Adipose tissue (tissue), 3 donors: ENCODE results near the gene WDR53. TPM values are rescaled to one million over a fixed set of nuclear protein-coding genes. Genes with fewer than 3 reads are reported as not detected.
"Not testable (repeated sequence)": the region's sequence is repeated elsewhere in the genome, so short reads cannot be mapped to it uniquely, and the experiment has no call there.

ENCODE experiments used
- H3K27ac ChIP-seq: one replicate; pipeline ENCODE4 v1.5.1; 2013; ENCODE audit warnings: low read depth, low read length
- WGBS, 3 donors: extraction: QIAGEN DNeasy Blood & Tissue Kit; methylation state at CpG; one replicate each; pipeline ENCODE4 v1.1.7; 2013; 5-methylcytosine and 5-hydroxymethylcytosine counted together
- polyA plus RNA-seq, 3 donors: library from polyadenylated mRNA; stranded (reverse); fragments of 200-250 nt; gene quantifications; one replicate each; pipeline ENCODE4 v1.2.3, GENCODE V29; 2013
- donor health status: healthy with polysubstance abuse.
- donor health status: Bipolar disorder and iron deficiency.
- donor health status: healthy.

WDR53 gene
- polyA plus RNA-seq, 3 donors, result 3.5 to 9.8 (median 8.5) TPM

DNA sequence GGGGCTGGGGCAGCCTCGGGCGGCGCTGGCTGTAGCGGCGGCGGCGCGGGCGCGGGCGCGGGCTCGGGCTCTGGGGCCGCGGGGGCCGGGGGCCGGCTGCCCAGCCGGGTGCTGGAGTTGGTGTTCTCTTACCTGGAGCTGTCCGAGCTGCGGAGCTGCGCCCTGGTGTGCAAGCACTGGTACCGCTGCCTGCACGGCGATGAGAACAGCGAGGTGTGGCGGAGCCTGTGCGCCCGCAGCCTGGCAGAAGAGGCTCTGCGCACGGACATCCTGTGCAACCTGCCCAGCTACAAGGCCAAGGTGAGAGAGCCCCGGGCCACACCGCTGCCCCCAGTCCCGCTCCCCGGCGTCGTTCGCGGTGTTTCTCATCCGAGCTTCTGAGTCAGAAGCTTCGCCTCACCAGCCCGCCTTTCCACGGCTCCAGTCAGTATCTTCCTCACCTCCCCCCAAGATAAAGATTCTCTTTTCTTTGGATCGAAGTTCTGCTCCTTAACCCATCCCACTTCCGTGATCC is 706 bp upstream of the WDR53 start:
- H3K27ac ChIP-seq, result peak overlapping the region; percentile 58
- WGBS, 3 donors, result 0 to 1% (median 0%) methylated on average over 37 to 44 of the region's 44 CpGs

DNA sequence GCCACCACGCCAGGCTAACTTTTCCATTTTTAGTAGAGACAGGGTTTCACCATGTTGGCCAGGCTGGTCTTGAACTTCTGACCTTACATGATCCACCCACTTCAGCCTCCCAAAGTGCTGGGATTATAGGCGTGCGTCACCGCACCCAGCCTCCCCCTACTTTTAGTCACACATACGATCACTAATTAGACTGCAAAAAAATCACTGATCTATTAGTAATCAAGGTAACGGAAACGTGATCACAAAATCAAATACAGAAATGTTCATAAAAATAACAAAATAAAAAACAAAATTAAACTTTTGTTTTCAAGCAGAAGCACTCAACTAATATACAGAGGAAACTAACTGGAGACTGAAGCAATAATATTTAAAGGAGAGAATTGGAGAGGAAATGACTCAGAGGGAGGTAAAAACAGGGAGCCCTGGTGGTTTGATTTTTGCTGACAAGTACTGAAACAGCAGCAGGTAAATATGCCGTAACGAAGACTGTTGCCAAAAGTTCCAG is 4.6 kb downstream of the WDR53 start:
- H3K27ac ChIP-seq, result no peak overlapping the region
- WGBS, 3 donors, result 79 to 84% (median 82%) methylated on average over 9 of the region's 9 CpGs

DNA sequence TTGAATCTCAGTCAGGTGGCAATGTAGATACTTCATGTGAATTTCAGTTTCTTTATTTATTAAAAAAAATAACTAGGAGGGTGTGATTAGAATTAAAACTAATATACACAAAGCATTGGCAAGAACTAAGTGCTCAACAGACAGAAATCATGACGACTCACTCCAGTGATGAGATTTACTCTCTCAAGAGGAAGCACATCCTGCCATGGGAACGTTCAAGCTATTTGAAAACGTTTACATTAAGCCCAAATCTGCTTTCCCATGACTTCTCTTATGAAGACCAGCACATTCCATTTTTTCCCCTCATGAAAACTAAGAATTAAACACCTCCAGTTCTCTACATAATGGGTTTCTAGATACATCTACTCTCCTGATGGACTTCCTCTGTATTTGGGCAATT is 8.5 kb downstream of the WDR53 start:
- H3K27ac ChIP-seq, result no peak overlapping the region
- whole genome bisulfite sequencing, 3 donors, result 32 to 60% (median 42%) methylated on average over 3 of the region's 3 CpGs

DNA sequence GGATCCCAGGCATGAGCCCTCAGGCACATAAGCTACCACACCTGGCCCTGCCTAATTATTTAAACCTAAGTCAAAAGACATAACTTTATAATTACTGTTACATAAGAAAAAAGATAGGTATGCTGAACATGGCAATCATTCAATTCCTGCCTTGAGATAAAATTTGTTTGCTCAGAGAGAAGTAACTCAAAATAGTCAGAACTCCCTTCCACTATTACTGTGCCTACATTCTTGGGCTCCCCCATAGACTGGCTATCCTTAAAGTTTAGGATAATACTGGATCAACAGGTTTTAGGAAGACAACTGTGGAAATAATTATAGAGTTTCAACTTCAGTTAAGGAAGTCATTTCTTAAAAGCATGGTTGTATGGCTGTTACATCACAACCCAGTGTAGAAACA is 9.9 kb downstream of the WDR53 start:
- H3K27ac ChIP-seq, result no peak overlapping the region

DNA sequence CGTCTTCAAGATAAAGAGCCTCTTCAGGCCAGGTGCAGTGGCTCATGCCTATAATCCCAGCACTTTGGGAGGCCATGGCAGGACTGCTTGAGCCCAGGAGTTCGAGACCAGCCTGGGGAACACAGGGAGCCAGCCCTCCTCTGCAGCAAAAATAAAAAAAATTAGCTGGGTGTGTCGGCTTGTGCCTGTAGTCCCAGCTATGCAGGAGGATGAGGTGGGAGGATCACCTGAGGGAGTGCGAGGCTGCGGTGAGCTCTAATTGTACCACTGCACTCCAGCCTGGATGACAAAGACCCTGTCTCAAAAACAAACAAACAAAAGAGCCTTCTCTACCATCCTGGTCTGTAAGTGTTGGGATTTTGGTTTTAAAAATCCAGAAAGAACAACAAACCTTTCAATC is 11.1 kb downstream of the WDR53 start:
- 84 to 93% (median 85%) methylated on average over 5 of the region's 5 CpGs for WGBS, 3 donors

DNA sequence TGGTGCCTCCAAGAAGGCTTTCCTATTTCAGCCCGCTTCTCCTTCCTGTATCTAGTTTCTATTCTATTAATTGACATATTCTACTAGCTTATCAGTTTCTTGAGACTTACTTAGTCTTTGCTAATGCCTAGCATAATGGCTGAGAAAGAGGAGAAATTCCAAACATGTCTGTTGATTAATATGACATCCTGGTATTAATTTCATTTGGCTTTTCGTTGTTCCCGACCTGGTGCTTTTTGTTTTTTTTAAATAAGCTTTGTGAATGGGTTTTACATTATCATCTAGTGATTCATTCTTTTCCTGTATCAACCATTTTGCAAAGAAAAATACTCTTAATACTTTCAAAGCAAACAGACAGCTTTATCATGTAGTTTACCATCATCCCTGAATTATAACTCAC is 13.1 kb downstream of the WDR53 start:
- WGBS, 3 donors, result 75 to 86% (median 79%) methylated on average over 3 of the region's 3 CpGs
- no peak overlapping the region for H3K27ac ChIP-seq

More for the DNA sequence above, 11.1 kb downstream of the WDR53 start:
- no peak overlapping the region for H3K27ac ChIP-seq

DNA sequence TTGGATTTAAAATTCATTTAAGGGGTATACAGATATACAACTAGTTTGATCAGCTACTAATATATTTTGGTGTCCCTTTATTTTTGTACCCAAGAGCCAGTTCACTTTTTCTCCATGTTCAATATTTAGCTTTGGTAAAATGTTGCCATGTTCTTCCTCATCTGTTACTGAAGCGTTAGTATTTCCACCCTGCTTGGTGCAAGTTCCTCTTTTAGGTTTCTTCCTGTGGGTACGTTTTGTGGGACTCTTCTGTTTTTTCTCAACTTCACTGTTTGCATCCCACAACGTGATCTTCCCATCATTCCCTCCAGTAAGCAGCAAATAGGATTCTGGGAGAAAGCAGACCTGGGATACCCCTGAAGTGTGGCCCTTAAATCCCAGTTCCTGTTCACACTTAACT is 14.1 kb downstream of the WDR53 start:
- H3K27ac ChIP-seq, result no peak overlapping the region
- WGBS, 3 donors, result 46 to 68% (median 47%) methylated on average over 3 of the region's 3 CpGs

DNA sequence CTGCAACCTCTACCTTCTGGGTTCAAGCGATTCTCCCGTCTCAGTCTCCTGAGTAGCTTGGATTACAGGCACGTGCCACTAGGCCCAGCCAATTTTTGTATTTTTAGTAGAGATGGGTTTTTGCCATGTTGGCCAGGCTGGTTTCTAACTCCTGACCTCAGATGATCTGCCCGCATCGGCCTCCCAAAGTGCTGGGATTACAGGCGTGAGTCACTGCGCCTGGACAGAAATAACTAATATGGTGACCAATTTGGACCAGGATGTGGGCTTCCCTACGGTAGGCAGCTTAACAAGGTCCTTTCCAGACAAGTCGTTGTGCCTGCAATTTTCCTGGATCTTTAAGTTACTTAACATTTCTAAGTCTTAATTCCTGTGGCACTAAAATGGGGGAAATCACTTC is 14.8 kb downstream of the WDR53 start:
- no peak overlapping the region for H3K27ac ChIP-seq
- 93 to 94% (median 94%) methylated on average over 9 of the region's 9 CpGs for WGBS, 3 donors

DNA sequence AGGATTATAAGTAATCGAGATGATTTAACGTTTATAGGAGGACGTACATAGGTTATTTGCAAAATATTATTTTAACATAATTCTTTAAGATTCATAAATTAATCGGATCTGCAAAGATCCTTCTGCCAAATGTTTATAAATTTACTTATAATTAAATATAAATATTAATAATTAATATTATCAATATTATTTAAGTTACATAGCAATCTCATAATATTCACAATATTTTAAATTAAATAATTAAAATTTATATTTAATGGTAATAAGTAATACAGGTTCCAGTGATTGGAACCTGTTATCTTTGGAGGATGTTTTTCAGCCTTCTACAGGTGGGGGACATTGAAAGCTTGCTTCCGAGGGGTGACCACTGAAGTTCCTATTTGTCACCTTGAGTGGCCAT is 16.1 kb downstream of the WDR53 start:
- WGBS, 3 donors, result 96 to 98% (median 97%) methylated on average over 5 of the region's 5 CpGs
- H3K27ac ChIP-seq, result no peak overlapping the region

DNA sequence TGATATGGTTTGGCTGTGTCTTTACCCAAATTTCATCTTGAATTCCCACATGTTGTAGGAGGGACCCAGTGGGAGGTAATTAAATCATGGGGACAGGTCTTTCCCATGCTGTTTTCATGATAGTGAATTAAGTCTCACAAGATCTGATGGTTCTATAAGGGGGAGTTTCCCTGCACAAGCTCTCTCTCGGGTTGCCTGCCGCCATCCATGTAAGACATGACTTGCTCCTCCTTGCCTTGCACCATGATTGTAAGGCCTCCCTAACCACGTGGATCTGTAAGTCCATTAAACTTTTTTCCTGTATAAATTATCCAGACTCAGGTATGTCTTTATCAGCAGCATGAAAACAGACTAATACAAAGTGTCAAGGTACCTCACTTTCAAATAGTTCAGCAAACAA is 18.2 kb downstream of the WDR53 start:
- H3K27ac ChIP-seq, result not testable (repeated sequence)
- 83 to 90% (median 83%) methylated on average over 3 of the region's 3 CpGs for WGBS, 3 donors

DNA sequence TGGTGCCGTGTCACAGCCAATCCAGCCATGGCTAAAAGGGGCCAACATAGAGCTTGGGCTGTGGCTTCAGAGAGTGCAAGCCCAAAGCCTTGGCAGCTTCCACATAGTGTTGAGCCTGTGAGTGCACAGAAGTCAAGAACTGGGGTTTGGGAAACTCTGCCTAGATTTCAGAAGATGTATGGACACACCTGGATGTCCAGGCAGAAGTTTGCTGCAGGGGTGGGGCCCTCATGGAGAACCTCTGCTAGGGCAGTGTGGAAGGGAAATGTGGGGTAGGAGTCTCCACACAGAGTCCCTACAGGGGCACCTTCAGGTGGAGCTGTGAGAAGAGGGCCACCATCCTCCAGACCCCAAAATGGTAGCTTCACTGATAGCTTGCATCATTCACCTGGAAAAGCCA is 19.0 kb downstream of the WDR53 start:
- H3K27ac ChIP-seq, result not testable (repeated sequence)
- WGBS, 3 donors, result 89 to 100% (median 97%) methylated on average over 1 of the region's 1 CpG

DNA sequence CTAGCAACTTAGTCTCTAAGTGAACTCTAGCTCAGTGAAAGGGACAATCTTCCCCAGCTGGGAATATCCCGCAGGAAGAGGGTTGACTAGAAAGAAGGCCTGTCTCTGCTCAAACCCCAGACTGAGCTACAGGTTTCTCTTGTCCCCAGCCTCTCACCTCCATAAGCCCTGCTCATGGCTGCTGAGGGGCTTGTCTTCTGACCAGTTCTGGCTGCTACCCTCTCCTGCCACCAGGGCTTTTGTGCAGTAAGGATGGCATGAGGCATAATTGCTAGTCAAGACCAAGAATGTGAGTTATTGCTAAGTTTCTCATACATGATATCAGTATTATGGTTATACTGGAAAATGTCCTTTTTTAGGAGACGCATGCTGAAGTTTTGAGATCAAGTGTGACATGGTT is 21.3 kb downstream of the WDR53 start:
- H3K27ac ChIP-seq, result no peak overlapping the region
- WGBS, 3 donors, result 92 to 95% (median 93%) methylated on average over 2 of the region's 2 CpGs

DNA sequence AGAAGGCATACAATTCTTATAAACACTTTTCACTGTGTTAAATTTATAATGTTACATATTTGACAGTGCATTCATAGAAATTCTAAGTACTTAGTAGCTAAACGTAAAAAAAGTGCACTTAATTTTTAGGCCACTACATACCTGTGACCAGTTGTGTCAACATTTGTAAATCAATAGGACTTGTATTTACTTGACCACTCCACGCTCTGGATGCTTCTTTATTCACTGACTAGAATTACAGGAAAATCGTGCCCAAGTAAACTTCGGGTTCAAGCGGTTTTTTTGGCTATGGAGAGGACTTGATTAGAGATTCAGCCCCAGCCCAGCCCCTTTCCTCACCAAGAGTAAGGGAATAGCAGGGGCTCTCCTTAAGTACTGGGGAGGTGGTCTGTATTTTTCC is 21.8 kb downstream of the WDR53 start:
- 36 to 85% (median 75%) methylated on average over 5 of the region's 5 CpGs for WGBS, 3 donors
- H3K27ac ChIP-seq, result no peak overlapping the region

DNA sequence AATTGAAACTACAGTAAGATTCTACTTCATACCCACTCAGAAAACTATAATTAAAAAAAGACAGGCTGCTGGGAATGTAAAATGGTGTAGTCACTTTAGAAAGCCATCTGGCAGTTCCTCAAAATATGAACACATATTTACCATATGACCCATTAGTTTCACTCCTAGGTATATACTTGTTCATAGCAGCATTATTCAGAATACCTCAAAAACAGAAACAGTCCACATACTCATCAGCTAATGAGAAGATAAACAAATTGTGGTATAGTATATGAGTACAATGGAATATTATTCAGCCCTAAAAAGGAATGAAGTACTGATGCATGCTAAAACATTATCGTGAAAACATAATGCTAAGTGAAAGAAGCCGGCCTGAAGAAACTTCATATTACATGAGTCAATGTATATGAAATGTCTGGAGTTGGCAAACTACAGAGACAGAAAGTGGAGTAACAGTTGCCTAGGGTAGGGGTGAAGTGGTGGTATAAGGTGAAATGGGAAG is 23.8 kb downstream of the WDR53 start:
- 86 to 97% (median 94%) methylated on average over 2 of the region's 2 CpGs for WGBS, 3 donors
- H3K27ac ChIP-seq, result no peak overlapping the region

DNA sequence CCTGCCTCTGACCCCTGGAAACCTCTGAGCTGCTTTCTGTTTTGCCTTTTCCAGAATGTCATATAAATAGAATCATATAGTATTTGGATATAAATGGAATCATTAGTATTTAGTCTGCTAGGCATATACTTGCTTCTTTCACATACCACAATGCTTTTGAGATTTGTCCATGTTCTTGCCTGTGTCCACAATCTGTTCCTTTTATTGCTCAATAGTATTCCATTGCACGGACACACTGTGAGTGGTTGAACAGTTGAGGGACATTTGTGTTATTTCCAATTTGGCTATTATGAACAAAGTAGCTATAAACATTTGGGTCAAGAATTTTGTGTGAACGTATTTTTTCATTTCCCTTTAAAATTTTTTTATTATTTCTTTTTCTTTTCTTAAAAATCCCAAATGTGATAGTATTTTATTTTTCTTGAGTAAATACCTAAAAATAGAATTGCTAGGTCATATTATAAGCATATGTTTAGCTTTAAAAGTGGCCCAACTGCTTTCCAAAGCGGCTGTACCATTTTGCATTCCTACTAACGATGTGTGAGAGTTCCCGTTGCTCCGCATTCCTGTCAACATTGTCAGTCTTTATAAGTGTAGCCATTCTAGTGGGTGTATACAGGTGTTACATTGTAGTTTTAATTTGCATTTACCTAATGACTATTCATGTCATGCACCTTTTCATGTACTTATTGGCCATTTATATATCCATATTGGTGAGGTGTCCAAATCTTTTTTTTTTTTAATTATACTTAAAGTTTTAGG is 26.5 kb downstream of the WDR53 start:
- 87 to 92% (median 87%) methylated on average over 6 of the region's 6 CpGs for WGBS, 3 donors
- H3K27ac ChIP-seq, result no peak overlapping the region

DNA sequence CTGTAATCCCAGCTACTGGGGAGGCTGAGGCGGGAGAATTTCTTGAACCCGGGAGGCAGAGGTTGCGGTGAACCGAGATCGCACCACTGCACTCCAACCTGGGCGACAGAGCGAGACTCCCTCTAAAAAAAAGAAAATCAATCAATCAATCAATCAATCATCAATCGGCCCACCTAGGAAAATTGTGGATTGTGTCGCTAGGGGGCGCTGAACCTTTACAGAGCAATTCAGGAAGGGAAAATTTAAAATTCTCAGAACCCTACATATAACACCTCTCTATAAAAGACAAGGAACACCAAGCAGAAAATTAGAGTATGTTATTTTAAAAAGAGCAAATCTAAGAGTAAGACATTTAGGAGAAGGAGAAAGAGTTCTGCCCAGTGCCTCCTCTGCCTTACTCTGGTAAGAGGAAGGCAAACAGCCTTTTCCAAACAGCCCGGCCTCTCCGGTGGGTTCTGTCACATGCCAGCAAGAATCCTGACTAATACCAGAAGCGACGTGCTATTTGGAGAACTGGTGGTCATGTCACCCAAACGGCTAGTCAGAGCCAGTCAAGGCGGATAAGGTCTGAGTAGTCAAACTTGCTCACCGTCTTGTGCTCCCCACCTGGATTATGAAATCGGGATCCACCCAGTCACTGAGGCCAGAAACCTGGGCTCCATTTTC is 30.9 kb downstream of the WDR53 start:
- H3K27ac ChIP-seq, result no peak overlapping the region
- WGBS, 3 donors, result 36 to 49% (median 37%) methylated on average over 18 of the region's 18 CpGs

DNA sequence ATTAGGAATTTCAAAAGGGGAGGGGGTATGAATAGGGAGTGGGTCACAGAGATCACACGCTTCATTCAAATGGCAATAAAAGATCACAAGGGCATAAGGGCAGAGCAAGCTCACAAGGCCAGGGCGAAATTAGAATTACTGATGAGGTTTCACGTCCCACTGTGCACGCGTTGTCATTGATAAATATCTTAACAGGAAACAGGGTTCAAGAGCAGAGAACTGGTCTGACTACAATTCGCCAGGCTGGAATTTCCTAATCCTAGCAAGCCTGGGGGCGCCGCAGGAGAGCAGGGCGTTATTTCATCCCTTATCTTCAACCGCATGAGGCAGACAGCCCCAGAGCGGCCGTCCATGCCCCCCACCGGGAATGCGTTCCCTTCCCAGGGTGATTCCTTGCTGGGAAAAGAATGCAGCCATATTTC is 35.1 kb downstream of the WDR53 start:
- no peak overlapping the region for H3K27ac ChIP-seq
- 23 to 46% (median 44%) methylated on average over 14 of the region's 14 CpGs for WGBS, 3 donors

DNA sequence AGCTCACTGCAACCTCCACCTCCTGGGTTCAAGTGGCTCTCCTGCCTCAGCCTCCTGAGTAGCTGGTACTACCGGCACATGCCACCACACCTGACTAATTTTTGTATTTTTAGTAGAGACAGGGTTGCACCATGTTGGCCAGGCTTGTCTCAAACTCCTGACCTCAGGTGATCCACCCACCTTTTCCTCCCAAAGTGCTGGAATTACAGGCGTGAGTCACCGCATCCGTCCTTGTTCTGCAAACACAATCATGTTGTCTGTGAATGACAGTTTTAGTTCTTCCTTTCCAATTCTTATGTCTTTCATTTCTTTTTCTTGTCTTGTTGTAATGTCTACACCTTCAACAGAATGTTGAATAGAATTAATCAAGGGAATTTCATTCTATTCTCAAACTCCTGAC is 36.9 kb downstream of the WDR53 start:
- WGBS, 3 donors, result 78 to 96% (median 87%) methylated on average over 4 of the region's 4 CpGs
- no peak overlapping the region for H3K27ac ChIP-seq

DNA sequence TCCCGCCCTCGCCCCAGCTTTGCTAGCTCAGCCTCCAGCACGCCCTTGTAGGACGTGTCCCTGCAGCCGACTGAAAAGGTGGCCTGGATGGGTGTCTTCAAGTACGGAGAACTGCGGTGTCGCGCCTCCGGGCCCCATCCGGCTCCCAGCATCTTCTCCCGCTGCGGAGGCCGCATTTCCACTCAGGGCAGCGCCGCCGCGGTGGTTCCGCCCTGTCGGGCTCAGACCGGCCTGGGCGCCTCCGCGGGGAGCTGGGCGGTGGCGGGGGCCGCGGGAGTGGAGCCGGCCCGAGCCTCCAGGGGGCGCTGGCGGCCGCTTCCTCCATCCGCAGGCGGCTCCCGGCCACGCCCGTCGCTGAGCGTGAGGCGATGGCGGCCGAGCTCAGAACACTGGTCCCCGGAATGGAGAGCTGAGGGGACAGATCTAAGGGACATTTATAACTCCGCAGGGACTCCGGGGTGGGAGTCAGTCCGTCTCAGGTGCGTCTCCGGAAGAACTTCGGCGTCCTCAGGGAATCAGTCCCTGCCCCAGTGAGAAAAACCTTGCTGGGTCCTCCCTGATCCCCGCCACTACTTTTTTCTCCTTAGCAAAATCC is 39.6 kb downstream of the WDR53 start:
- whole genome bisulfite sequencing, 3 donors, result 4 to 5% (median 5%) methylated on average over 44 to 52 of the region's 52 CpGs
- no peak overlapping the region for H3K27ac ChIP-seq
